IMR-90 (cell line): ENCODE measurements around the gene INHA. TPM values are rescaled to one million over a fixed set of nuclear protein-coding genes. Genes with fewer than 3 reads are reported as not detected.

Source experiments
- ATAC-seq: fragments of 200-7000 bp; cut with Tn5 transposase; 2 replicates; pipeline ENCODE4 v1.9.1; 2020; ENCODE audit warnings: low read depth, mild to moderate bottlenecking, moderate library complexity
- BruUV-seq: library from RNA; stranded (reverse); fragments of 400-500 nt; replicated peaks from 2 replicates; lab custom pipeline; 2021; lab: Mats Ljungman, UMichigan
- CTCF ChIA-PET: fragments of 300-600 bp; formaldehyde crosslinking; extraction: SDS; loops from one replicate; lab custom pipeline; 2021; ENCODE audit warnings: antibody characterized with exemption; lab: Yijun Ruan, JAX
- POLR2A ChIA-PET: fragments of 300-600 bp; sonication (Branson Sonifier 250); formaldehyde crosslinking; loops from one replicate; lab custom pipeline; 2022; ENCODE audit warnings: antibody characterized with exemption; ENCODE audit not compliant: unreplicated experiment; lab: Charles Lee
- DNase-seq: peaks from one replicate; pipeline ENCODE4 v3.0.0; 2013
- H2AFZ ChIP-seq: replicated peaks from 2 replicates; pipeline ENCODE3; 2013; ENCODE audit warnings: low read length, mild to moderate bottlenecking; ENCODE audit not compliant: poor library complexity
- H2AK5ac ChIP-seq: 2 replicates; pipeline ENCODE4 v1.6.1; 2013; ENCODE audit warnings: low read depth, low read length, inconsistent platforms
- H2AK9ac ChIP-seq: replicated peaks from 2 replicates; pipeline ENCODE3; 2013; ENCODE audit warnings: mild to moderate bottlenecking, low read depth, low read length, moderate library complexity; ENCODE audit not compliant: poor library complexity
- H2BK120ac ChIP-seq: 2 replicates; pipeline ENCODE4 v1.6.1; 2013; ENCODE audit warnings: low read depth, low read length, inconsistent platforms
- H2BK15ac ChIP-seq: 3 replicates; pipeline ENCODE4 v1.6.1; 2013; ENCODE audit warnings: low read depth, low read length, inconsistent platforms
- H2BK20ac ChIP-seq: 2 replicates; pipeline ENCODE4 v1.6.1; 2013; ENCODE audit warnings: low read depth, mild to moderate bottlenecking, inconsistent platforms, low read length, moderate library complexity
- H2BK5ac ChIP-seq: 2 replicates; pipeline ENCODE4 v1.6.1; 2013; ENCODE audit warnings: mild to moderate bottlenecking, low read depth, low read length, inconsistent platforms; ENCODE audit not compliant: poor library complexity, severe bottlenecking
- H3K14ac ChIP-seq: replicated peaks from 2 replicates; pipeline ENCODE4 v1.6.1; 2013; ENCODE audit warnings: low read depth, low read length, inconsistent platforms
- H3K18ac ChIP-seq: 2 replicates; pipeline ENCODE4 v1.6.1; 2013; ENCODE audit warnings: low read depth, low read length, control low read depth
- H3K23ac ChIP-seq: 2 replicates; pipeline ENCODE4 v1.6.1; 2013; ENCODE audit warnings: low read depth, low read length, inconsistent platforms
- H3K27ac ChIP-seq: 2 replicates; pipeline ENCODE4 v1.5.1; 2013; ENCODE audit warnings: mild to moderate bottlenecking, control low read depth, low read length; ENCODE audit not compliant: insufficient read depth
- H3K27me3 ChIP-seq: 2 replicates; pipeline ENCODE4 v1.6.1; 2013; ENCODE audit warnings: low read length; ENCODE audit not compliant: control insufficient read depth, insufficient read depth
- H3K36me3 ChIP-seq: 2 replicates; pipeline ENCODE4 v1.6.1; 2013; ENCODE audit warnings: low read length, mixed read lengths; ENCODE audit not compliant: control insufficient read depth, insufficient read depth
- H3K4ac ChIP-seq: 2 replicates; pipeline ENCODE4 v1.6.1; 2013; ENCODE audit warnings: low read depth, low read length, inconsistent platforms
- H3K4me1 ChIP-seq: 2 replicates; pipeline ENCODE4 v1.6.1; 2013; ENCODE audit warnings: low read length, mixed read lengths; ENCODE audit not compliant: control insufficient read depth, insufficient read depth
- H3K4me2 ChIP-seq: 2 replicates; pipeline ENCODE4 v1.6.1; 2013; ENCODE audit warnings: low read depth, mild to moderate bottlenecking, control low read depth, low read length, moderate library complexity
- H3K4me3 ChIP-seq: 2 replicates; pipeline ENCODE4 v1.5.1; 2013; ENCODE audit warnings: low read depth, mild to moderate bottlenecking, control low read depth, low read length, moderate library complexity; ENCODE audit not compliant: insufficient read depth
- H3K56ac ChIP-seq: 2 replicates; pipeline ENCODE4 v1.6.1; 2013; ENCODE audit warnings: low read length, inconsistent platforms; ENCODE audit not compliant: insufficient read depth; ENCODE audit errors: extremely low read depth
- H3K79me1 ChIP-seq, 2 experiments: 2 replicates each; pipeline ENCODE4 v1.6.1; 2013; ENCODE audit warnings: low read length in 2 of 2, inconsistent platforms in 1 of 2, low read depth in 1 of 2
- H3K9ac ChIP-seq: 2 replicates; pipeline ENCODE4 v1.6.1; 2013; ENCODE audit warnings: low read depth, low read length, control low read depth
- H3K9me1 ChIP-seq: 2 replicates; pipeline ENCODE4 v1.6.1; 2013; ENCODE audit warnings: low read length, inconsistent platforms; ENCODE audit not compliant: insufficient read depth
- H3K9me3 ChIP-seq: 2 replicates; pipeline ENCODE4 v1.6.1; 2013; ENCODE audit warnings: low read length; ENCODE audit not compliant: control insufficient read depth, insufficient read depth
- H4K20me1 ChIP-seq: 2 replicates; pipeline ENCODE4 v1.6.1; 2013; ENCODE audit warnings: low read length, inconsistent platforms; ENCODE audit not compliant: insufficient read depth
- H4K5ac ChIP-seq: 2 replicates; pipeline ENCODE4 v1.6.1; 2013; ENCODE audit warnings: mild to moderate bottlenecking, low read depth, low read length, control low read depth
- H4K8ac ChIP-seq, 2 experiments: 2 replicates each; pipeline ENCODE4 v1.6.1; 2013; ENCODE audit warnings: low read depth in 2 of 2, low read length in 2 of 2, control low read depth in 1 of 2, inconsistent platforms in 1 of 2
- H4K91ac ChIP-seq: 2 replicates; pipeline ENCODE4 v1.6.1; 2013; ENCODE audit warnings: low read depth, low read length, inconsistent platforms; ENCODE audit not compliant: insufficient read depth
- BHLHE40 ChIP-seq: fragments of 150-350 bp; IDR thresholded peaks from 2 replicates; pipeline ENCODE4 v1.6.1; 2016; ENCODE audit warnings: mild to moderate bottlenecking, low read depth, low read length
- MAFK ChIP-seq: IDR thresholded peaks from 2 replicates; pipeline ENCODE4 v1.6.1; 2012; ENCODE audit warnings: low read depth, low read length, improper control_type of control experiment
- NFE2L2 ChIP-seq: fragments of 150-350 bp; IDR thresholded peaks from 2 replicates; pipeline ENCODE4 v1.6.1; 2016; ENCODE audit warnings: low read depth, mild to moderate bottlenecking, low read length
- RFX5 ChIP-seq: IDR thresholded peaks from 2 replicates; pipeline ENCODE4 v1.8.0; 2012; ENCODE audit warnings: low read depth, mild to moderate bottlenecking, low read length, moderate library complexity
- WGBS, 2 experiments: methylation state at CpG; one replicate each; pipeline versions ENCODE4 v1.1.5 to v1.1.7; 2013; ENCODE audit warnings: missing lambda C conversion rate in 2 of 2; ENCODE audit not compliant: insufficient read length in 1 of 2; ENCODE audit errors: extremely low coverage in 2 of 2; 5-methylcytosine and 5-hydroxymethylcytosine counted together
- dilution Hi-C: fragments of 300-500 bp; cut with HindIII; formaldehyde crosslinking; loops from one replicate; pipeline ENCODE4 v1.14.3; 2018; ENCODE audit warnings: low sequenced_read_pairs; ENCODE audit not compliant: unreplicated experiment
- in situ Hi-C: fragments of 300-500 bp; cut with MboI; formaldehyde crosslinking; loops from 3 replicates; pipeline ENCODE4 v1.14.3; 2019; ENCODE audit warnings: low sequenced_read_pairs, inconsistent platforms, mixed read lengths
- intact Hi-C: fragments of 100-400 bp; cut with micrococcal nuclease; formaldehyde crosslinking; loops from 2 replicates; pipeline ENCODE4 v1.10.0; 2022
- polyA plus RNA-seq, 3 experiments: library from polyadenylated mRNA; depleted of rRNA; stranded (reverse); fragments of >200 nt; gene quantifications; 2 replicates each; pipeline ENCODE4 v1.2.3, GENCODE V29; 2012; ENCODE audit warnings: low replicate concordance in 1 of 3
- total RNA-seq: library from RNA; depleted of rRNA; stranded (reverse); fragments of >200 nt; gene quantifications from 2 replicates; pipeline ENCODE4 v1.2.3, GENCODE V29; 2012

Gene INHA
- total and polyA plus RNA-seq, 2 of the 4 experiments (the other 2 are of a cell fraction) = 0.96 TPM; not detected in 1

DNA sequence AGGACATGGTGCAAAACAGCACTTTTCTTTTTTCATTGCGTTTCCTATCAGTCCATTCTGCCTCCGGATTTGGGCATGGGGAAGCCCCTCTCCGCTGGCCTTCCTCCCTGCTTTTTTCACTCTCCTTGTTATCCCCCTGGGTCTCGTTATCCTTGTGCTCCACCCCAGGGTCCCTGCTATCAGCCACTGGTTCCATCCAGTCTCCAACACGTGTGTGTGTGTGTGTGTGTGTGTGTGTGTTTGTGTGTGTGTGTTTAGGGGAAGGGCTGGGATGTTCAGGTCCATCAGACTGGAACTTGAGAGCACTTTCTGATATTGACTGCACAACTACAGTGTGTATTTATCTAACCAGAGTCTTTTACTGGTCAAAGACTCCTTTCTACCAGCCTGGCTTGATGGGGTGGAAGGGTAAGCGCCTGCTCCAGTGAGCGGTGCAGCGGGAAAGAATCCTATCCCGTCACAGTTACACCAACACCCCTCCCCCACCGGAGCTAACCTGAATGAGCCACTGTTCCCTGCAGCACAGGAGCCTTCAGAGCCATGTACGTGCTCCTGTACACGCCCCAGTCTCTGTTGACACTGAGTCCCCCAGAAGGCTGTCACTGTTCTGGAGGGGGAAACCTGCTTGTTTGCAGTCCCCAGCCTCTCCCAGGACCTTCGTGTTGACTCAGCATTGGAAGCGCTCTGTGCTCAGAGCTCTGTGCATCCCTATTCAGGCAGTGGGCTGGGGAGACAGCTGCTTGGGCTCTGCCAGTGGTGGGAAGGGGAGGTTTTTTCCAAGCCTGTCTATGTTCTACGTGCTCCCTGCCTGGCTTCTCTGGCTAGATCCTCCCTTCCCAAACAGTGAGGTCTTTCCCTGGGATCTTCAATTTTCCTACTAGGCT is 4.6 kb downstream of the INHA start:
- no peak overlapping the region for H3K14ac ChIP-seq
- no peak overlapping the region for H2BK15ac ChIP-seq
- peak; percentile 13 for DNase-seq
- H3K9ac ChIP-seq = no peak overlapping the region
- intact Hi-C loops (loop anchor here (2.0 kb wide), 1 partner anchor 20 kb away; the partner anchor contains the start of gene STK11IP), in situ Hi-C loops (no loop called here), dilution Hi-C loops (no loop called here)
- peak overlapping the region; percentile 89 for H3K4me2 ChIP-seq
- H2BK5ac ChIP-seq = no peak overlapping the region
- TF ChIP-seq MAFK (peak; percentile 25; the same call in 1 of the 2 replicates), BHLHE40 (no peak), RFX5 (no peak), NFE2L2 (no peak)
- H3K79me1 ChIP-seq = peaks cover 0 to 1% of the 10 kb centered on the region in 2 experiments; a peak in 1 of 4 replicates
- H2AK9ac ChIP-seq = no peak overlapping the region
- no peaks in the 10 kb centered on the region for H3K36me3 ChIP-seq
- H2BK20ac ChIP-seq = no peak overlapping the region
- peaks cover 14% of the 10 kb centered on the region for H3K27me3 ChIP-seq
- ATAC-seq = peak; percentile 65
- no peak overlapping the region for H3K56ac ChIP-seq
- peaks cover 11% of the 10 kb centered on the region for H3K4me1 ChIP-seq
- H2AFZ ChIP-seq = no peak overlapping the region
- no peak overlapping the region for H3K18ac ChIP-seq
- H2BK120ac ChIP-seq = no peak overlapping the region
- no peak overlapping the region for H4K91ac ChIP-seq
- no peak overlapping the region for H2AK5ac ChIP-seq
- WGBS, 2 experiments = 25% methylated on average over 3 of the region's 15 CpGs; no CpG with 5 or more reads in 1 of the 2 experiments
- peaks cover 2% of the 10 kb centered on the region; the same call in 1 of the 2 replicates for H3K9me1 ChIP-seq
- no peak overlapping the region for H4K8ac ChIP-seq
- no peak overlapping the region for H3K4me3 ChIP-seq
- no peak overlapping the region for H3K27ac ChIP-seq
- ChIA-PET POLR2A (interaction anchor here (0.5 kb wide), 1 partner anchor 21 kb away, joined by 4 read pairs; no protein-coding TSS in a partner anchor), CTCF (no interaction called here)
- no peak overlapping the region for H3K23ac ChIP-seq
- no TSS peak for BruUV-seq
- no peak overlapping the region for H3K4ac ChIP-seq
- no peaks in the 10 kb centered on the region for H3K9me3 ChIP-seq
- H4K20me1 ChIP-seq = no peaks in the 10 kb centered on the region
- H4K5ac ChIP-seq = no peak overlapping the region
